Measurements from ENCODE around the gene MTR.

- TF ChIP-seq POLR2AphosphoS5 (IDR thresholded peaks at IDR 0.05) (no peak), POLR2A (IDR thresholded peaks at IDR 0.05; ENCODE audit: low read depth) (no peak), CTCF (IDR thresholded peaks at IDR 0.05) (no peak), EP300 (IDR thresholded peaks at IDR 0.05) (no peak)
These were observed 69.1 kb downstream of the MTR start for GRCh38 chr1:236864211-236864610.
